ENCODE data around the gene SLAMF8.

Gene SLAMF8

DNA sequence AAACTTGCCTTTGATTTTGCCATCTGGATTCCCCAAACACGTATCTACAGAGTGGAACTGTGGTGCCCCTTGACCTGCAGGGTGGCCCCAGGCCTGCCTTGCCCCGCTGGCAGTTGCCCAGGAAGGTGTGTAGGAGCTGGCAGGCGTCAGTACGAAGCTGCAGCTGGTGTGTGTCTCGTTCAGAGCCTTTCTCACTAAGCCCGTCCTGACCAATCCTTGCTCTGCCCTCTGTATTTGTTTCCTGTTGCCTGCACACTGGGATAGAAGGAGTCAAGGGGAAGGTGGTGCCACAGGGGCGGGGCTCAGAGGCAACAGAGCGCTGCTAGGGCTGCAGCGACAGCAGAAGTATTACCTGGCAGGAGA lies 41.0 kb downstream of the SLAMF8 start:
- Histone ChIP-seq H3K4me1 (ENCODE audit: control insufficient read depth in 1 of 2, insufficient read depth in 2 of 2, low read length in 2 of 2) (peaks cover 24 to 35% of the 10 kb centered on the region in 2 donors), H3K27ac (ENCODE audit: low read depth, low read length) (peak overlapping the region; percentile 22), H3K9me3 (ENCODE audit: control insufficient read depth in 1 of 2, low read length in 2 of 2) (no peaks in the 10 kb centered on the region), H3K4me3 (ENCODE audit: low read depth in 1 of 2, low read length in 2 of 2) (no peak overlapping the region), H3K36me3 (ENCODE audit: control insufficient read depth in 1 of 2, insufficient read depth in 2 of 2, low read length in 2 of 2) (no peaks in the 10 kb centered on the region), H3K27me3 (ENCODE audit: control insufficient read depth in 1 of 2, insufficient read depth in 2 of 2, low read length in 2 of 2) (no peaks in the 10 kb centered on the region), H3K9ac (ENCODE audit: low read depth in 1 of 2, low read length in 2 of 2) (peak overlapping the region in 1 of 2 donors; percentile 32)

DNA sequence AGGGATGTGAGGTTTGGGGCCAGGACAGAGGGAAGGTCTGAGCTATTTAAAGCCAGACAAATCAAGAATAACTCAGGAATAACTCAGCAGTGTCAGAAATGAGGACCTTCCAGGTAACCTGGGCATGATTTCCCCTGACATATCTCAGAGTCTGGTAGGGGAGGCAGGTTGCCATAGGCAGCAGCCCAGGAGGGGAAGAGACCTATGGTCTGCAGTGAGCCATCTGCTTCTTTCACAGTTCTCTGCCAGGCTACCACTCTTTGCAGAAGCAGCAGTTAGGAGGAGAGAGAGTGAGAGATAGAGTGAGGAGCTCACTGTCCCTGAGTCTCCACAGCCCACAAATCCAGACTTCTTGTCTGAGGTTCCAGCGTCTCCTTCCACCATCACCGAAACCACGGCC lies 42.1 kb downstream of the SLAMF8 start:
- peaks cover 24 to 35% of the 10 kb centered on the region in 2 donors for H3K4me1 ChIP-seq (ENCODE audit: control insufficient read depth in 1 of 2, insufficient read depth in 2 of 2, low read length in 2 of 2)
- H3K27ac ChIP-seq (ENCODE audit: low read depth, low read length) = no peak overlapping the region
- H3K27me3 ChIP-seq (ENCODE audit: control insufficient read depth in 1 of 2, insufficient read depth in 2 of 2, low read length in 2 of 2) = no peaks in the 10 kb centered on the region
- no peaks in the 10 kb centered on the region for H3K36me3 ChIP-seq (ENCODE audit: control insufficient read depth in 1 of 2, insufficient read depth in 2 of 2, low read length in 2 of 2)
- H3K4me3 ChIP-seq (ENCODE audit: low read depth in 1 of 2, low read length in 2 of 2) = no peak overlapping the region
- H3K9me3 ChIP-seq (ENCODE audit: control insufficient read depth in 1 of 2, low read length in 2 of 2) = no peaks in the 10 kb centered on the region
- H3K9ac ChIP-seq (ENCODE audit: low read depth in 1 of 2, low read length in 2 of 2) = no peak overlapping the region

DNA sequence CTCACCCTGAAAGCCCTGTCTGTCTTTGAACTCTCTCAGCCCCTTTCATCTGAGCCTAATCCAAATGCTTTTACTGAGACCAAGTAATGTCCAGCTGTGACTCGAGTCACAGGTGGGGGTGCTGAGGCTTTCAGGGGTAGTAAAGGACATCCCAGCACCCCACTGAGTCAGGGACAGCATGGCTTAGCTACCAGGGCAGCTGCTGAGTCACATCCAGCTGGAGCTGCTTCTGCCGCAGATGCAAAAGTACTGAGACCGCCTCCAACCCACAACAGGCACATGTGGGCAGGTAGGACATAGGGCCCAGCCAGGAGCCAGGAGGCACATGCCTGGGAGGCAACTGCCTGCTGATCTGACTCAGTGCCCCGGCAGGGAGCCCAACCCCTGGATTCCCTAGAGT lies 42.5 kb downstream of the SLAMF8 start:
- Histone ChIP-seq H3K4me1 (ENCODE audit: control insufficient read depth in 1 of 2, insufficient read depth in 2 of 2, low read length in 2 of 2) (peaks cover 24 to 35% of the 10 kb centered on the region in 2 donors), H3K27ac (ENCODE audit: low read depth, low read length) (no peak overlapping the region), H3K4me3 (ENCODE audit: low read depth in 1 of 2, low read length in 2 of 2) (no peak overlapping the region), H3K36me3 (ENCODE audit: control insufficient read depth in 1 of 2, insufficient read depth in 2 of 2, low read length in 2 of 2) (no peaks in the 10 kb centered on the region), H3K27me3 (ENCODE audit: control insufficient read depth in 1 of 2, insufficient read depth in 2 of 2, low read length in 2 of 2) (no peaks in the 10 kb centered on the region), H3K9ac (ENCODE audit: low read depth in 1 of 2, low read length in 2 of 2) (no peak overlapping the region), H3K9me3 (ENCODE audit: control insufficient read depth in 1 of 2, low read length in 2 of 2) (no peaks in the 10 kb centered on the region)

DNA sequence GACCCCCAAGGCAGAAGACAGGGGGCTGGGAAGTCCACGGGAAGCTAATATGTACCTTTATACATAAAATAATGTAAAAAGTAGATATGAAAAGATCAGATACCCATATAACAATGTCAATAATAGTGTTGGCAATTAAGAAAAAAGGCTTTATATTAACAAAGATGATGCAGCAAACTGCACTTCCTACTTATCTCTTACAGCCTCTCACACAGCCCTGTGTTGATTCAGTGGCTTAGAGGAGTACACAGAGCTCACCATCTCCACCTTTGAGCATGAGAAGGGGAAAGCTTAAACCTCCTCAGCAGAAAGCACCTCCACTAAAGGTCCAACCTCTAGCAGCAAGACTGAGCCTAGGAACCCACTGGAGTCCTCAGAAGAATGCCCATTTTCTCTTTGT lies 42.9 kb downstream of the SLAMF8 start:
- Histone ChIP-seq H3K27me3 (ENCODE audit: control insufficient read depth in 1 of 2, insufficient read depth in 2 of 2, low read length in 2 of 2) (no peaks in the 10 kb centered on the region), H3K9me3 (ENCODE audit: control insufficient read depth in 1 of 2, low read length in 2 of 2) (no peaks in the 10 kb centered on the region), H3K4me3 (ENCODE audit: low read depth in 1 of 2, low read length in 2 of 2) (no peak overlapping the region), H3K36me3 (ENCODE audit: control insufficient read depth in 1 of 2, insufficient read depth in 2 of 2, low read length in 2 of 2) (no peaks in the 10 kb centered on the region), H3K4me1 (ENCODE audit: control insufficient read depth in 1 of 2, insufficient read depth in 2 of 2, low read length in 2 of 2) (peaks cover 22 to 35% of the 10 kb centered on the region in 2 donors), H3K27ac (ENCODE audit: low read depth, low read length) (no peak overlapping the region), H3K9ac (ENCODE audit: low read depth in 1 of 2, low read length in 2 of 2) (no peak overlapping the region)

DNA sequence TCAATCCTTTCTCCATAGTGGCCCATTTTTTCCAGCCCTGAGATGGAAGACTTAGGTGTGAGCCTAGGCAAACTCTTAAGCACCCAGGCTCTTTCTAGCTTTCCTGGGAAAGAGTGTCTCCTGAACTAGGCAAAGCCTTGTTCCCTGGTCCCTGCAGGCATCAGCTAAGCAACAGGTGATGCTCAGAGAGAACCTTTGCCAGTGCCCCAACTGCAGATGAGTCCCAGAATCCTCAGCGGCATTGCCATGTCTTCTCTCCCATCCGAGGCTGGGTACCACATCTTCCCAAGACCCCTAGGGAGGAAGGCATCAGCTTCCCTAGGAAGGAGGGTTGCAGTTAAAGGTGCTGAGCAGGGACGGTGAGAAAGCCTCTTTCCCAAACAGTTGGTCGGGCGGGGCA lies 44.0 kb downstream of the SLAMF8 start:
- no peaks in the 10 kb centered on the region for H3K36me3 ChIP-seq (ENCODE audit: control insufficient read depth in 1 of 2, insufficient read depth in 2 of 2, low read length in 2 of 2)
- H3K9me3 ChIP-seq (ENCODE audit: control insufficient read depth in 1 of 2, low read length in 2 of 2) = no peaks in the 10 kb centered on the region
- peaks cover 17 to 35% of the 10 kb centered on the region in 2 donors for H3K4me1 ChIP-seq (ENCODE audit: control insufficient read depth in 1 of 2, insufficient read depth in 2 of 2, low read length in 2 of 2)
- H3K27ac ChIP-seq (ENCODE audit: low read depth, low read length) = no peak overlapping the region
- H3K27me3 ChIP-seq (ENCODE audit: control insufficient read depth in 1 of 2, insufficient read depth in 2 of 2, low read length in 2 of 2) = no peaks in the 10 kb centered on the region
- H3K4me3 ChIP-seq (ENCODE audit: low read depth in 1 of 2, low read length in 2 of 2) = no peak overlapping the region
- H3K9ac ChIP-seq (ENCODE audit: low read depth in 1 of 2, low read length in 2 of 2) = no peak overlapping the region

DNA sequence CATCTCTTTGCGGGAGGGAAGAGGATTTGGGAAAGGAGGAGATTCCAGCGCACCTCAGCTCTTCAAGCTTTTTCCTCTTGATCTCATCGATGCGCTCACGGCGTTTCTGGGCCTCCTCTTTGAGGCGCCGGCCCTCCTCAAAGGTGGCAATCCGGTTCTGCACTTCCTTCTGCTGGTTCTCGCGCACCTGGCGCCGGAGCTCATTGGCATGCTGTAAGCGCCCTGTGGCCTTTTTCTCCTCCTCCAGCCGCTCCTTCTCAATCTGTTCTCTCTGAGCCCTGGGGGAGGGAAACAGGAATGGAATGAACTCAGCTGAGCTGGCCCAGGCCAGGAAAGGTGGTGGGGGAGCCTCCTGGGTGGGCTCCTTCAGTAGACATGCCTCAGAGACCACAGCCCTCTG lies 46.2 kb downstream of the SLAMF8 start:
- Histone ChIP-seq H3K36me3 (ENCODE audit: control insufficient read depth in 1 of 2, insufficient read depth in 2 of 2, low read length in 2 of 2) (no peaks in the 10 kb centered on the region), H3K4me1 (ENCODE audit: control insufficient read depth in 1 of 2, insufficient read depth in 2 of 2, low read length in 2 of 2) (peaks cover 16 to 22% of the 10 kb centered on the region in 2 donors), H3K9ac (ENCODE audit: low read depth in 1 of 2, low read length in 2 of 2) (no peak overlapping the region), H3K27ac (ENCODE audit: low read depth, low read length) (no peak overlapping the region), H3K27me3 (ENCODE audit: control insufficient read depth in 1 of 2, insufficient read depth in 2 of 2, low read length in 2 of 2) (no peaks in the 10 kb centered on the region), H3K9me3 (ENCODE audit: control insufficient read depth in 1 of 2, low read length in 2 of 2) (no peaks in the 10 kb centered on the region), H3K4me3 (ENCODE audit: low read depth in 1 of 2, low read length in 2 of 2) (no peak overlapping the region)

DNA sequence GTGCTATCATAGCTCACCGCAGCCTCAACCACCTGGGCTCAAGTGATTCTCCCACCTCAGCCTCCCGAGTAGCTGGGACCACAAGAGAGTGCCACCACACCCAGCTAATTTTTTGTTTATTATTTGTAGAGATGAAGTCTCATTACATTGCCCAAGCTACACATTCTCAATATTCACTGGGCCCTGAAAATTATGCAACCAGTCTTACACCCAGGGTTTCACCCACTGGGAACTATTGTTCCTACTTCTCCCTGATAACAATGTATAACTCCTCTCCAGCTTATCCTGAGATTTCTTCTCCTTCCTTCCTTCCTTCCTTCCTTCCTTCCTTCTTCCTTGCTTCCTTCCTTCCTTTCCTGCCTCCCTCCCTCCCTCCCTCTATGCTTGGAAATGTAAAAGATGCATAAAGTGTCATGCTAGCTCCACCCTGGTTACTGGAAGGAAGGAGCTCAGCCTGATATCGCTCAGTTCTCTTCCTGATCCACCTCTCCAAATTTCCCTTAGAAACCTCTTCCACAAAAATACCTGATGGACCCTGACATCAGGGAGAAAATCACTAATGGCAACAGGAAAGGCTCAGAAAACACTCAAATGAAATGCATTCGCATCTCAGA lies 47.0 kb downstream of the SLAMF8 start:
- Histone ChIP-seq H3K9me3 (ENCODE audit: control insufficient read depth in 1 of 2, low read length in 2 of 2) (no peaks in the 10 kb centered on the region), H3K4me1 (ENCODE audit: control insufficient read depth in 1 of 2, insufficient read depth in 2 of 2, low read length in 2 of 2) (peaks cover 8 to 15% of the 10 kb centered on the region in 2 donors), H3K27me3 (ENCODE audit: control insufficient read depth in 1 of 2, insufficient read depth in 2 of 2, low read length in 2 of 2) (no peaks in the 10 kb centered on the region), H3K27ac (ENCODE audit: low read depth, low read length) (no peak overlapping the region), H3K4me3 (ENCODE audit: low read depth in 1 of 2, low read length in 2 of 2) (no peak overlapping the region), H3K36me3 (ENCODE audit: control insufficient read depth in 1 of 2, insufficient read depth in 2 of 2, low read length in 2 of 2) (no peaks in the 10 kb centered on the region), H3K9ac (ENCODE audit: low read depth in 1 of 2, low read length in 2 of 2) (no peak overlapping the region)

DNA sequence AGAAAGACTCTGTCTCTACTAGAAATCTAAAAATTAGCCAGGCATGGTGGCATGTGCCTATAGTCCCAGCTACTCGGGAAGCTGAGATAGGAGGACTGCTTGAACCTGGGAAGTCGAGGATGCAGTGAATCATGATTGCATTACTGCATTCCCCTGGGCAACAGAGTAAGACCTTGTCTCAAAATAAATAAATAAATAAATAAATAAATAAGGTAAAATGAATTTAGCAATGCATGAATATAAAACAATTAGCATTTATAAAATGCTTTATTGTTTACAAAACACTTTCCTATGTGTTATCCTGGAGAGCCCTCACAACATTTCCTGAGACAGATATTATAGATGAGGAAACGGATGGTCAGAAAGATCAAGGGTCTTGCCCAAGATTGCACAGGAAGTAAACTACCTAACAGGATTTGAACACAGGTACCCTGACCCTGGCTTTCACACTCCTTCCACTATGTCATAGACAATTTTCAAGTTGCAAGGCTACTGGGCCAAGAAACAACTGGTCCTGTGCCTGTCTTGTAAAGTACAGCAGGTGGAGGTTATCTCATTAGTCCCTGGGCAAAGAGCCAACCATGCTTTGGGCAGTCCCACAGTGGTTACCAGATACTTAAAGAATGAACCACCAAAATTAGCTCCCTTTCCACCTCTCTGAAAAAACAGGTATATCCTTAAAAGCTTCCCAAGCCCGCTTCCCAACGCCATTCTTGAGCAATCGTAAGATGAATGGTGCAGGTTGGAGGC lies 51.2 kb downstream of the SLAMF8 start:
- H3K27me3 ChIP-seq (ENCODE audit: control insufficient read depth in 1 of 2, insufficient read depth in 2 of 2, low read length in 2 of 2) = no peaks in the 10 kb centered on the region
- H3K4me1 ChIP-seq (ENCODE audit: control insufficient read depth in 1 of 2, insufficient read depth in 2 of 2, low read length in 2 of 2) = peaks cover 0 to 8% of the 10 kb centered on the region in 2 donors
- no peak overlapping the region for H3K9ac ChIP-seq (ENCODE audit: low read depth in 1 of 2, low read length in 2 of 2)
- H3K36me3 ChIP-seq (ENCODE audit: control insufficient read depth in 1 of 2, insufficient read depth in 2 of 2, low read length in 2 of 2) = no peaks in the 10 kb centered on the region
- H3K27ac ChIP-seq (ENCODE audit: low read depth, low read length) = no peak overlapping the region
- no peak overlapping the region for H3K4me3 ChIP-seq (ENCODE audit: low read depth in 1 of 2, low read length in 2 of 2)
- no peaks in the 10 kb centered on the region for H3K9me3 ChIP-seq (ENCODE audit: control insufficient read depth in 1 of 2, low read length in 2 of 2)

DNA sequence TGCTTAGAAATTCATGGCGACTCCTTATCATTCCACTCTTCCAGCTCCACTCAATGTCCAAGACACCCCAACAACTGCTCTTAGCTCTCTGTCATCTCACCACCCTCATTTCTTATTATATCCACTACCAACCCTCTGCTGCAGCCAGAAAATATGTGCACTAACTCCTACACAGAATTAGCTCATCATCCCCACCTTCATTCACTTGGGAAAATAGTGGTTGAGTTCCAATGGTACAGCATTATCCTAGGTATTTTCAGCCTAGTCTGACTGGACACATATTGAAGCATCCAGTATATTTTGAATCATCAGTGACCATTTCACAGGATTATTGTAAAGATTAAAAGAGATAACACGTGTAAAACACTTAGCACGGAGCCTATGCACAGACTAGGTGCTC lies 52.5 kb downstream of the SLAMF8 start:
- Histone ChIP-seq H3K27me3 (ENCODE audit: control insufficient read depth in 1 of 2, insufficient read depth in 2 of 2, low read length in 2 of 2) (no peaks in the 10 kb centered on the region), H3K27ac (ENCODE audit: low read depth, low read length) (no peak overlapping the region), H3K9ac (ENCODE audit: low read depth in 1 of 2, low read length in 2 of 2) (no peak overlapping the region), H3K4me1 (ENCODE audit: control insufficient read depth in 1 of 2, insufficient read depth in 2 of 2, low read length in 2 of 2) (peaks cover 0 to 8% of the 10 kb centered on the region in 2 donors), H3K4me3 (ENCODE audit: low read depth in 1 of 2, low read length in 2 of 2) (no peak overlapping the region), H3K9me3 (ENCODE audit: control insufficient read depth in 1 of 2, low read length in 2 of 2) (no peaks in the 10 kb centered on the region), H3K36me3 (ENCODE audit: control insufficient read depth in 1 of 2, insufficient read depth in 2 of 2, low read length in 2 of 2) (no peaks in the 10 kb centered on the region)

DNA sequence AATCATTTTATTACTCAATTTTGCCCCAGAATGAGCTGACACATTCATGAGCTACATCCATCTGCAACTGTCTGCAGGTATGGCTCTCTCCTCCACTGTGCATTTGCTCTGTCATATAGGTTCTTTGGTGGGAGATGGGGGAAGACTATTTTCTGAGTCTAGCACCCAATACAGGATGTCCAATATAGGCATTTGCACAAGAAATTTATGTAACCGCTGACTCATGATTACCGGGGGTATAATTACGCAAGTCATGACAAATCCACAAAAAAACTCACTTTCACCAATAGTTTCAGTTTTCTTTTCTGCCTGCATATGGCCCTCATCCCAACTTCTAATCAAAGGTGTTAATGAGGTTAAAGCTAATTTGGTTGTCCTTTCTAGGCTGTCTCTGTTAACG lies 53.3 kb downstream of the SLAMF8 start:
- Histone ChIP-seq H3K27ac (ENCODE audit: low read depth, low read length) (no peak overlapping the region), H3K4me3 (ENCODE audit: low read depth in 1 of 2, low read length in 2 of 2) (no peak overlapping the region), H3K9me3 (ENCODE audit: control insufficient read depth in 1 of 2, low read length in 2 of 2) (no peaks in the 10 kb centered on the region), H3K9ac (ENCODE audit: low read depth in 1 of 2, low read length in 2 of 2) (no peak overlapping the region), H3K27me3 (ENCODE audit: control insufficient read depth in 1 of 2, insufficient read depth in 2 of 2, low read length in 2 of 2) (no peaks in the 10 kb centered on the region), H3K36me3 (ENCODE audit: control insufficient read depth in 1 of 2, insufficient read depth in 2 of 2, low read length in 2 of 2) (no peaks in the 10 kb centered on the region), H3K4me1 (ENCODE audit: control insufficient read depth in 1 of 2, insufficient read depth in 2 of 2, low read length in 2 of 2) (peaks cover 0 to 8% of the 10 kb centered on the region in 2 donors)
